Peyer's patch (tissue), 4 donors: ENCODE data around the gene STBD1.

Source experiments
- POLR2A ChIP-seq, 2 donors: fragments of 450-650 bp; IDR thresholded peaks; one replicate each; pipeline ENCODE4 v1.5.1; 2017; ENCODE audit warnings: antibody characterized with exemption in 2 of 2, mild to moderate bottlenecking in 2 of 2, moderate library complexity in 2 of 2
- TF ChIP-seq, protein P1 (sequence below), 6 experiments: fragments of 450-650 bp in 4 of 6; fragments of 200-600 bp in 2 of 6; sonication (generic) in 1 of 6; IDR thresholded peaks; one replicate each; pipeline ENCODE4 v1.5.1; 2017 to 2019; ENCODE audit warnings: antibody characterized with exemption in 6 of 6, mild to moderate bottlenecking in 3 of 6, moderate library complexity in 1 of 6

DNA sequence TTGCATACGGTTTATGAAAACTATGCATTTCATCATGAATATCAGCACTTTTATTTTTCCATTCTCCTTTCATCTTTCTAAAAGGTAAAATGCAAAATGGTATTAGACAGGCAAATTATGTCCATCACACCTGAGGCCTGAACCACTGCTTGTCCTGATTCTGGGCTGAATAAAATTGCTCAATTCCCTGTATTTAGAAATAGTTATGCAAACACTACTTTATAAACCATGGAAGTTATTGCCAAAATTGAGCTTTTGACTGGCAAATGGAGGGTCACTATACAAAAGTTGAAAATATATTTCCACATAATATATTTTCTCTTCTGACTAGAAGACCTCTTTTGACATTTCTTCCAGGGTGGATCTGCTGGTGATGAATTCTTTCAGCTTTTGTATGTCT is 34.0 kb upstream of the STBD1 start:
- TF ChIP-seq POLR2A (IDR thresholded peaks at IDR 0.05) = no peak
- TF ChIP-seq, protein P1, sequence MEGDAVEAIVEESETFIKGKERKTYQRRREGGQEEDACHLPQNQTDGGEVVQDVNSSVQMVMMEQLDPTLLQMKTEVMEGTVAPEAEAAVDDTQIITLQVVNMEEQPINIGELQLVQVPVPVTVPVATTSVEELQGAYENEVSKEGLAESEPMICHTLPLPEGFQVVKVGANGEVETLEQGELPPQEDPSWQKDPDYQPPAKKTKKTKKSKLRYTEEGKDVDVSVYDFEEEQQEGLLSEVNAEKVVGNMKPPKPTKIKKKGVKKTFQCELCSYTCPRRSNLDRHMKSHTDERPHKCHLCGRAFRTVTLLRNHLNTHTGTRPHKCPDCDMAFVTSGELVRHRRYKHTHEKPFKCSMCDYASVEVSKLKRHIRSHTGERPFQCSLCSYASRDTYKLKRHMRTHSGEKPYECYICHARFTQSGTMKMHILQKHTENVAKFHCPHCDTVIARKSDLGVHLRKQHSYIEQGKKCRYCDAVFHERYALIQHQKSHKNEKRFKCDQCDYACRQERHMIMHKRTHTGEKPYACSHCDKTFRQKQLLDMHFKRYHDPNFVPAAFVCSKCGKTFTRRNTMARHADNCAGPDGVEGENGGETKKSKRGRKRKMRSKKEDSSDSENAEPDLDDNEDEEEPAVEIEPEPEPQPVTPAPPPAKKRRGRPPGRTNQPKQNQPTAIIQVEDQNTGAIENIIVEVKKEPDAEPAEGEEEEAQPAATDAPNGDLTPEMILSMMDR (IDR thresholded peaks at IDR 0.05) = no peak
